HL-60 (cell line): ENCODE data around the gene PHF21A.
A peak's percentile ranks its signal among the peaks of the same experiment; 100 is the strongest.

Experiments
- DNase-seq, 2 experiments: peaks; one replicate each; pipeline ENCODE4 v3.0.0-alpha.2; 2010 to 2020; ENCODE audit warnings: low read depth in 1 of 2, low spot score in 1 of 2
- H3K27ac ChIP-seq: fragments of 250-450 bp; sonication (Bioruptor Pico); replicated peaks from 2 replicates; pipeline ENCODE4 v1.5.1; 2020; ENCODE audit warnings: mild to moderate bottlenecking, moderate library complexity
- H3K27me3 ChIP-seq: fragments of 250-450 bp; sonication (Bioruptor Pico); 2 replicates; pipeline ENCODE4 v1.5.1; 2021; ENCODE audit warnings: mild to moderate bottlenecking, moderate library complexity; ENCODE audit not compliant: insufficient read depth, poor library complexity, severe bottlenecking
- H3K4me3 ChIP-seq: replicated peaks from 2 replicates; pipeline ENCODE4 v1.5.1; 2011; ENCODE audit warnings: mild to moderate bottlenecking, control low read depth, low read length; ENCODE audit not compliant: insufficient read depth
- GABPA ChIP-seq: IDR thresholded peaks from 2 replicates; pipeline ENCODE4 v1.6.1; 2012; ENCODE audit warnings: low read depth
- POLR2AphosphoS5 ChIP-seq: IDR thresholded peaks from 2 replicates; pipeline ENCODE4 v1.6.1; 2012; ENCODE audit warnings: low read depth
- SPI1 ChIP-seq: IDR thresholded peaks from 2 replicates; pipeline ENCODE4 v1.6.1; 2012; ENCODE audit warnings: low read depth, mild to moderate bottlenecking, borderline replicate concordance
- TF ChIP-seq, protein P1 (sequence below): IDR thresholded peaks from 2 replicates; pipeline ENCODE4 v1.6.1; 2012; ENCODE audit warnings: low read depth; ENCODE audit not compliant: insufficient replicate concordance
- TF ChIP-seq, protein P2 (sequence below): IDR thresholded peaks from one replicate; pipeline ENCODE4 v1.5.1; 2011; ENCODE audit warnings: low read length, control low read depth, inconsistent platforms; ENCODE audit not compliant: insufficient read depth

Gene PHF21A

DNA sequence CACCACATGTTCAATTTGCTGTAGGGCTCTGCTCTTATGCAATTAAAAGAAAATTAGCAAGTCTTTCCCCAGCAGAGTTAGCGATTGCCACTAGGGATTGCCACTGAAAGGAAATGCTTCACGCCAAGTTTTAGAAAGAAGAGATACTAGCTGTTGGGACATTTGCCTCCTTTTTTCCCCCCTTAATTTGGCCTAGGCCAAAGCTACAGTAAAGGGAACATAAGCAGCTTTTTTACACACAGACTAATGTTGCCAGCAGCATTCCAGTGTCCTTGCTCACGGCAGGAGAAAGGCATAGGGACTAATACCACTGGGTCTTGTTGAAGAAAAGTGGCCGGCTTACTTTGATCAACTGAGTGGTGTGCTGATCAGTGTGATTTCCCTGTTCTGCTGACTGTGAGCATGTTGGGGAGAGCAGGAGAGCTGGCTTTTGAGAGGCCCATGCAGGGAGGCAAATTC lies 71.2 kb downstream of the PHF21A start:
- TF ChIP-seq GABPA (no peak), SPI1 (no peak), POLR2AphosphoS5 (no peak)
- TF ChIP-seq, protein P1, sequence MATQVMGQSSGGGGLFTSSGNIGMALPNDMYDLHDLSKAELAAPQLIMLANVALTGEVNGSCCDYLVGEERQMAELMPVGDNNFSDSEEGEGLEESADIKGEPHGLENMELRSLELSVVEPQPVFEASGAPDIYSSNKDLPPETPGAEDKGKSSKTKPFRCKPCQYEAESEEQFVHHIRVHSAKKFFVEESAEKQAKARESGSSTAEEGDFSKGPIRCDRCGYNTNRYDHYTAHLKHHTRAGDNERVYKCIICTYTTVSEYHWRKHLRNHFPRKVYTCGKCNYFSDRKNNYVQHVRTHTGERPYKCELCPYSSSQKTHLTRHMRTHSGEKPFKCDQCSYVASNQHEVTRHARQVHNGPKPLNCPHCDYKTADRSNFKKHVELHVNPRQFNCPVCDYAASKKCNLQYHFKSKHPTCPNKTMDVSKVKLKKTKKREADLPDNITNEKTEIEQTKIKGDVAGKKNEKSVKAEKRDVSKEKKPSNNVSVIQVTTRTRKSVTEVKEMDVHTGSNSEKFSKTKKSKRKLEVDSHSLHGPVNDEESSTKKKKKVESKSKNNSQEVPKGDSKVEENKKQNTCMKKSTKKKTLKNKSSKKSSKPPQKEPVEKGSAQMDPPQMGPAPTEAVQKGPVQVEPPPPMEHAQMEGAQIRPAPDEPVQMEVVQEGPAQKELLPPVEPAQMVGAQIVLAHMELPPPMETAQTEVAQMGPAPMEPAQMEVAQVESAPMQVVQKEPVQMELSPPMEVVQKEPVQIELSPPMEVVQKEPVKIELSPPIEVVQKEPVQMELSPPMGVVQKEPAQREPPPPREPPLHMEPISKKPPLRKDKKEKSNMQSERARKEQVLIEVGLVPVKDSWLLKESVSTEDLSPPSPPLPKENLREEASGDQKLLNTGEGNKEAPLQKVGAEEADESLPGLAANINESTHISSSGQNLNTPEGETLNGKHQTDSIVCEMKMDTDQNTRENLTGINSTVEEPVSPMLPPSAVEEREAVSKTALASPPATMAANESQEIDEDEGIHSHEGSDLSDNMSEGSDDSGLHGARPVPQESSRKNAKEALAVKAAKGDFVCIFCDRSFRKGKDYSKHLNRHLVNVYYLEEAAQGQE: no peak
- TF ChIP-seq, protein P2, sequence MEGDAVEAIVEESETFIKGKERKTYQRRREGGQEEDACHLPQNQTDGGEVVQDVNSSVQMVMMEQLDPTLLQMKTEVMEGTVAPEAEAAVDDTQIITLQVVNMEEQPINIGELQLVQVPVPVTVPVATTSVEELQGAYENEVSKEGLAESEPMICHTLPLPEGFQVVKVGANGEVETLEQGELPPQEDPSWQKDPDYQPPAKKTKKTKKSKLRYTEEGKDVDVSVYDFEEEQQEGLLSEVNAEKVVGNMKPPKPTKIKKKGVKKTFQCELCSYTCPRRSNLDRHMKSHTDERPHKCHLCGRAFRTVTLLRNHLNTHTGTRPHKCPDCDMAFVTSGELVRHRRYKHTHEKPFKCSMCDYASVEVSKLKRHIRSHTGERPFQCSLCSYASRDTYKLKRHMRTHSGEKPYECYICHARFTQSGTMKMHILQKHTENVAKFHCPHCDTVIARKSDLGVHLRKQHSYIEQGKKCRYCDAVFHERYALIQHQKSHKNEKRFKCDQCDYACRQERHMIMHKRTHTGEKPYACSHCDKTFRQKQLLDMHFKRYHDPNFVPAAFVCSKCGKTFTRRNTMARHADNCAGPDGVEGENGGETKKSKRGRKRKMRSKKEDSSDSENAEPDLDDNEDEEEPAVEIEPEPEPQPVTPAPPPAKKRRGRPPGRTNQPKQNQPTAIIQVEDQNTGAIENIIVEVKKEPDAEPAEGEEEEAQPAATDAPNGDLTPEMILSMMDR: no peak
- DNase-seq: peak in 1 of 2 experiments; percentile 27
- H3K27me3 ChIP-seq: no peaks in the 10 kb centered on the region
- H3K4me3 ChIP-seq: no peak overlapping the region
- peak overlapping the region; percentile 24; the same call in 1 of the 2 replicates for H3K27ac ChIP-seq

DNA sequence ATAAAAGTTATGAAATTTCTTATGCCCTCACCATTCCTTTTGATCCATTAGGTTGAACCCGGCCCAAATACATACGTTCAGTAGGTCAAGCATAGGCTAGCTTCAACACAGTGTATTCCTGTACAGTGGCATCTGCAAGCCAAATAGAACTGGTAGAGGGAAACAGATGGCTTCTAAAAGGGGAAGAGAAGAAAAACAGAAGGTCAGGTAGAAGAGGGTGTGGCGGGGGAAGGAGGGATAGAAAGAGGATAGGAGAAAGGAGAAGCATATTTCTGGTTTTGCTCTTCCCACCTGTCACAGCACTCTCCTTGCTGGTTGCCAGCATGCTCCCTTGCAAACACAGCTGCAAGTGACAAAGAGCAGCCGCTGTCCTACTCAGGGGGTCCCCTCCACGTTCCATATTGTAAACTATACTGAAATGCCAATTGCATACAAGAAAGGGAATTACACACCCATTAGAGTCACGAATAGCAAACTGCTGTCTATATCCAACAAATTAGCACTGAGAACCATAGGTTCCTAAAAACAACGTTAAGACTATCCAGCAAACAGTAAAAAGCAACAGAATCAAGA lies 71.8 kb downstream of the PHF21A start:
- peak in 1 of 2 experiments; percentile 61 for DNase-seq
- no peaks in the 10 kb centered on the region for H3K27me3 ChIP-seq
- peak overlapping the region; percentile 24 for H3K27ac ChIP-seq
- TF ChIP-seq SPI1 (peak; percentile 88; the same call in 1 of the 2 replicates), POLR2AphosphoS5 (peak; percentile 56; the same call in 1 of the 2 replicates), GABPA (no peak)
- TF ChIP-seq, protein P1: no peak
- TF ChIP-seq, protein P2: no peak
- H3K4me3 ChIP-seq: no peak overlapping the region

DNA sequence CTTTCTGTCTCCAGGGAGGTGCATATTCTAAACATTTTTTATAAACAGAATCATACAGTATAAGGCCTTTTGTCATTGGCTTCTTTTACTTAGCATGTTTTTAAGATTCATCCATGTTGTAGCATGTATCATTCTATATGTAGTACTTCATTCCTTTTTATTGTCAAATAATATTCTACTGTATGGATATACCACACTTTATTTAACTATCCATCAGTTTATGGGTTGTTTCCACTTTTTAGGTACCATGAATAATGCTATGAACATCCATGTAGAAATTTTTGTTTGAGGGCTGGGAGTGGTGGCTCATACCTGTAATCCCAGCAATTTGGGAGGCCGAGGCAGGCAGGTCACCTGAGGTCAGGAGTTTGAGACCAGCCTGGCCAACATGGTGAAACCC lies 73.1 kb downstream of the PHF21A start:
- no peak for DNase-seq
- H3K4me3 ChIP-seq: no peak overlapping the region
- H3K27me3 ChIP-seq: no peaks in the 10 kb centered on the region
- TF ChIP-seq, protein P1: no peak
- TF ChIP-seq GABPA: no peak
- TF ChIP-seq, protein P2: no peak
- no peak for TF ChIP-seq POLR2AphosphoS5
- no peak for TF ChIP-seq SPI1
- H3K27ac ChIP-seq: no peak overlapping the region
